ENCODE data around the gene NUDC. TPM values are rescaled to one million over a fixed set of nuclear protein-coding genes. Genes with fewer than 3 reads are reported as not detected.
A peak's percentile ranks its signal among the peaks of the same experiment; 100 is the strongest.

NUDC gene
- total and polyA plus RNA-seq, 2 of the 13 experiments (the other 11 are each of a cell fraction or from before 2014, with no cell fraction given), result 34.7 to 104 TPM

DNA sequence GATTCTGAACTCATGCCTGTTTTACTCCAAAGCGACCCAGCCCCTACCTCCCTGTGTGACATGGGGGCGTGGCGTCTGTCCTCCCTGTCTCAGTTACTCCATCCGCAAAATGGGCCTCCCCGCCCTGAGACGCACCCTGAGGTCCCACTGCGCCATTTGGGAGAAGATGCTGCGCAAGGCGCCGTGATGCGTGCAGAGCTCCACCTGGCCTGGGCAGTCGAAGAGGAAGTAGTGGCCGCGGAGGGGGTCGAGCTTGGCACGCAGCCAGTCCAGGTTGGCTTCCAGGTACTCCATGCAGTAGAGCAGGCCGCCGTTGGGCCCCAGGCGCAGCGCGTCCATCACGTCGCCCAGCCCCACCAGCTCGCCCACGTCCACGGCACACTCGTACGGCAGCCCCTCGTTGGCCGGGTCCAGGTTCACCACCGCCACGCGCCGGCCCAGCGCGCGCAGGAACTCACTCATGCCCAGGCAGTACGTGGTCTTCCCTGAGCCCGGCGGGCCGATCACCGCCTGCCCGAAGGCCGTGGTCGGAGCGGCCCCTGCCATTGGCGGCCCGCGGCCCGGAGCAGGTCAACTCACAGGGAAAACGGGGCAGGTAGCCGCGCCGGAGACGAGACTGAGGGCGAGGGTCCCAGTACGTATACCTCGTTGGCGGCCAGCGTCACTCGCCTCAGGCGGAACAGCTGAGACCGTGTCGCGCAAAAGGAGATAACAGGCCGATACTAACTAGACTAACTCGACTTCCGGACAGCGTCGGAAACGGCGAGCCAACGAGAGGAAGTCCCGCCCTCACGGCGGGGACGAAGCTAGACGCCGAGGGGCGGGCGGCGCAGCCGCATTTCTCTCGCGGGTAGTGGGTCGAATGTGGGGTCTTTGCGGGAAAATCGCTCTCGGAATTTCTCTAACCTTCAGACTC, 31.7 kb upstream of the NUDC start, which contains the start of gene GPN2 (continued):
- TF ChIP-seq, protein P1, sequence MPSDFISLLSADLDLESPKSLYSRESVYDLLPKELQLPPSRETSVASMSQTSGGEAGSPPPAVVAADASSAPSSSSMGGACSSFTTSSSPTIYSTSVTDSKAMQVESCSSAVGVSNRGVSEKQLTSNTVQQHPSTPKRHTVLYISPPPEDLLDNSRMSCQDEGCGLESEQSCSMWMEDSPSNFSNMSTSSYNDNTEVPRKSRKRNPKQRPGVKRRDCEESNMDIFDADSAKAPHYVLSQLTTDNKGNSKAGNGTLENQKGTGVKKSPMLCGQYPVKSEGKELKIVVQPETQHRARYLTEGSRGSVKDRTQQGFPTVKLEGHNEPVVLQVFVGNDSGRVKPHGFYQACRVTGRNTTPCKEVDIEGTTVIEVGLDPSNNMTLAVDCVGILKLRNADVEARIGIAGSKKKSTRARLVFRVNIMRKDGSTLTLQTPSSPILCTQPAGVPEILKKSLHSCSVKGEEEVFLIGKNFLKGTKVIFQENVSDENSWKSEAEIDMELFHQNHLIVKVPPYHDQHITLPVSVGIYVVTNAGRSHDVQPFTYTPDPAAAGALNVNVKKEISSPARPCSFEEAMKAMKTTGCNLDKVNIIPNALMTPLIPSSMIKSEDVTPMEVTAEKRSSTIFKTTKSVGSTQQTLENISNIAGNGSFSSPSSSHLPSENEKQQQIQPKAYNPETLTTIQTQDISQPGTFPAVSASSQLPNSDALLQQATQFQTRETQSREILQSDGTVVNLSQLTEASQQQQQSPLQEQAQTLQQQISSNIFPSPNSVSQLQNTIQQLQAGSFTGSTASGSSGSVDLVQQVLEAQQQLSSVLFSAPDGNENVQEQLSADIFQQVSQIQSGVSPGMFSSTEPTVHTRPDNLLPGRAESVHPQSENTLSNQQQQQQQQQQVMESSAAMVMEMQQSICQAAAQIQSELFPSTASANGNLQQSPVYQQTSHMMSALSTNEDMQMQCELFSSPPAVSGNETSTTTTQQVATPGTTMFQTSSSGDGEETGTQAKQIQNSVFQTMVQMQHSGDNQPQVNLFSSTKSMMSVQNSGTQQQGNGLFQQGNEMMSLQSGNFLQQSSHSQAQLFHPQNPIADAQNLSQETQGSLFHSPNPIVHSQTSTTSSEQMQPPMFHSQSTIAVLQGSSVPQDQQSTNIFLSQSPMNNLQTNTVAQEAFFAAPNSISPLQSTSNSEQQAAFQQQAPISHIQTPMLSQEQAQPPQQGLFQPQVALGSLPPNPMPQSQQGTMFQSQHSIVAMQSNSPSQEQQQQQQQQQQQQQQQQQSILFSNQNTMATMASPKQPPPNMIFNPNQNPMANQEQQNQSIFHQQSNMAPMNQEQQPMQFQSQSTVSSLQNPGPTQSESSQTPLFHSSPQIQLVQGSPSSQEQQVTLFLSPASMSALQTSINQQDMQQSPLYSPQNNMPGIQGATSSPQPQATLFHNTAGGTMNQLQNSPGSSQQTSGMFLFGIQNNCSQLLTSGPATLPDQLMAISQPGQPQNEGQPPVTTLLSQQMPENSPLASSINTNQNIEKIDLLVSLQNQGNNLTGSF (CRISPR knock-in tag; IDR thresholded peaks at IDR 0.05), result no peak; the same call in 1 of the 2 replicates
- TF ChIP-seq, protein P2, sequence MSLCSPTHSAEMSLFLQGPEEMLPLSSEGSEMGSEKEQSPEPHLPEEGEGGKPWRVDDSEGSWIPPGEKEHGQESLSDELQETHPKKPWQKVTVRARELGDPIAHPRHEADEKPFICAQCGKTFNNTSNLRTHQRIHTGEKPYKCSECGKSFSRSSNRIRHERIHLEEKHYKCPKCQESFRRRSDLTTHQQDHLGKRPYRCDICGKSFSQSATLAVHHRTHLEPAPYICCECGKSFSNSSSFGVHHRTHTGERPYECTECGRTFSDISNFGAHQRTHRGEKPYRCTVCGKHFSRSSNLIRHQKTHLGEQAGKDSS (CRISPR knock-in tag; IDR thresholded peaks at IDR 0.05; ENCODE audit: borderline replicate concordance, low read depth), result peak; percentile 96; the same call in 1 of the 2 replicates
- TF ChIP-seq ZNF768 (CRISPR knock-in tag; IDR thresholded peaks at IDR 0.05), result peak; percentile 43; the same call in 1 of the 2 replicates
- TF ChIP-seq HES4 (CRISPR knock-in tag; IDR thresholded peaks at IDR 0.05; ENCODE audit: borderline replicate concordance), result no peak; the same call in 1 of the 2 replicates
- TF ChIP-seq ZBTB7B (CRISPR knock-in tag; IDR thresholded peaks at IDR 0.05), result peak; percentile 89
- TF ChIP-seq PHF5A (CRISPR knock-in tag; IDR thresholded peaks at IDR 0.05; ENCODE audit: low read depth, unreplicated experiment), result peak; percentile 86
- TF ChIP-seq, protein P3, sequence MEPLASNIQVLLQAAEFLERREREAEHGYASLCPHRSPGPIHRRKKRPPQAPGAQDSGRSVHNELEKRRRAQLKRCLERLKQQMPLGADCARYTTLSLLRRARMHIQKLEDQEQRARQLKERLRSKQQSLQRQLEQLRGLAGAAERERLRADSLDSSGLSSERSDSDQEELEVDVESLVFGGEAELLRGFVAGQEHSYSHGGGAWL (CRISPR knock-in tag; IDR thresholded peaks at IDR 0.05), result no peak
- TF ChIP-seq MTA3 (CRISPR knock-in tag; IDR thresholded peaks at IDR 0.05), result 0 out of 2 replicates have a peak, but pooled peaks have one; percentile 30
- TF ChIP-seq, protein P4, sequence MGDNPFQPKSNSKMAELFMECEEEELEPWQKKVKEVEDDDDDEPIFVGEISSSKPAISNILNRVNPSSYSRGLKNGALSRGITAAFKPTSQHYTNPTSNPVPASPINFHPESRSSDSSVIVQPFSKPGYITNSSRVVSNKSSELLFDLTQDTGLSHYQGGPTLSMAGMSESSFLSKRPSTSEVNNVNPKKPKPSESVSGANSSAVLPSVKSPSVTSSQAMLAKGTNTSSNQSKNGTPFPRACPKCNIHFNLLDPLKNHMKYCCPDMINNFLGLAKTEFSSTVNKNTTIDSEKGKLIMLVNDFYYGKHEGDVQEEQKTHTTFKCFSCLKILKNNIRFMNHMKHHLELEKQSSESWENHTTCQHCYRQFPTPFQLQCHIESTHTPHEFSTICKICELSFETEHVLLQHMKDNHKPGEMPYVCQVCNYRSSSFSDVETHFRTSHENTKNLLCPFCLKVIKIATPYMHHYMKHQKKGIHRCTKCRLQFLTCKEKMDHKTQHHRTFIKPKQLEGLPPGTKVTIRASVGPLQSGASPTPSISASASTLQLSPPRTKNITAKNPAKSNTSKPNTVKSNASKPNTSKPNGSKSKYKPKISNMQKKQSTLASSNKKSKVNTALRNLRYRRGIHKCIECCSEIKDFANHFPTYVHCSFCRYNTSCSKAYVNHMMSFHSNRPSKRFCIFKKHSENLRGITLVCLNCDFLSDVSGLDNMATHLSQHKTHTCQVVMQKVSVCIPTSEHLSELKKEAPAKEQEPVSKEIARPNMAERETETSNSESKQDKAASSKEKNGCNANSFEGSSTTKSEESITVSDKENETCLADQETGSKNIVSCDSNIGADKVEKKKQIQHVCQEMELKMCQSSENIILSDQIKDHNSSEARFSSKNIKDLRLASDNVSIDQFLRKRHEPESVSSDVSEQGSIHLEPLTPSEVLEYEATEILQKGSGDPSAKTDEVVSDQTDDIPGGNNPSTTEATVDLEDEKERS (CRISPR knock-in tag; IDR thresholded peaks at IDR 0.05), result no peak
- peak in 1 of 2 experiments; percentile 59; a peak in 2 of 4 replicates for TF ChIP-seq KLF16 (CRISPR knock-in tag; IDR thresholded peaks at IDR 0.05)
- no peak for TF ChIP-seq ZNF33B (CRISPR knock-in tag; IDR thresholded peaks at IDR 0.05)
- TF ChIP-seq SAP130 (CRISPR knock-in tag; IDR thresholded peaks at IDR 0.05; ENCODE audit: low read depth), result peak; percentile 94
- TF ChIP-seq, protein P5, sequence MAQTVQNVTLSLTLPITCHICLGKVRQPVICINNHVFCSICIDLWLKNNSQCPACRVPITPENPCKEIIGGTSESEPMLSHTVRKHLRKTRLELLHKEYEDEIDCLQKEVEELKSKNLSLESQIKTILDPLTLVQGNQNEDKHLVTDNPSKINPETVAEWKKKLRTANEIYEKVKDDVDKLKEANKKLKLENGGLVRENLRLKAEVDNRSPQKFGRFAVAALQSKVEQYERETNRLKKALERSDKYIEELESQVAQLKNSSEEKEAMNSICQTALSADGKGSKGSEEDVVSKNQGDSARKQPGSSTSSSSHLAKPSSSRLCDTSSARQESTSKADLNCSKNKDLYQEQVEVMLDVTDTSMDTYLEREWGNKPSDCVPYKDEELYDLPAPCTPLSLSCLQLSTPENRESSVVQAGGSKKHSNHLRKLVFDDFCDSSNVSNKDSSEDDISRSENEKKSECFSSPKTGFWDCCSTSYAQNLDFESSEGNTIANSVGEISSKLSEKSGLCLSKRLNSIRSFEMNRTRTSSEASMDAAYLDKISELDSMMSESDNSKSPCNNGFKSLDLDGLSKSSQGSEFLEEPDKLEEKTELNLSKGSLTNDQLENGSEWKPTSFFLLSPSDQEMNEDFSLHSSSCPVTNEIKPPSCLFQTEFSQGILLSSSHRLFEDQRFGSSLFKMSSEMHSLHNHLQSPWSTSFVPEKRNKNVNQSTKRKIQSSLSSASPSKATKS (CRISPR knock-in tag; IDR thresholded peaks at IDR 0.05), result no peak; the same call in 1 of the 2 replicates
- TF ChIP-seq, protein P6, sequence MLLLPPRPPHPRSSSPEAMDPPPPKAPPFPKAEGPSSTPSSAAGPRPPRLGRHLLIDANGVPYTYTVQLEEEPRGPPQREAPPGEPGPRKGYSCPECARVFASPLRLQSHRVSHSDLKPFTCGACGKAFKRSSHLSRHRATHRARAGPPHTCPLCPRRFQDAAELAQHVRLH (CRISPR knock-in tag; IDR thresholded peaks at IDR 0.05; ENCODE audit: borderline replicate concordance, low read depth), result no peak; the same call in 1 of the 2 replicates
- peak; percentile 84 for TF ChIP-seq YEATS2 (CRISPR knock-in tag; IDR thresholded peaks at IDR 0.05; ENCODE audit: borderline replicate concordance)

Data from HepG2 (cell line).